Iris pigment epithelial cell (primary cell): ENCODE measurements around the gene PAXX.
A peak's percentile ranks its signal among the peaks of the same experiment; 100 is the strongest.

ENCODE experiments used
- DNase-seq: peaks from one replicate; pipeline ENCODE4 v3.0.0-alpha.2; 2011; ENCODE audit warnings: low read depth

PAXX gene

GRCh38 chr9:137019891-137020683, 27.9 kb downstream of the PAXX start:
- no peak for DNase-seq

GRCh38 chr9:137020771-137021567, 28.7 kb downstream of the PAXX start:
- DNase-seq: no peak

GRCh38 chr9:137021568-137021978, 29.4 kb downstream of the PAXX start:
- no peak for DNase-seq

GRCh38 chr9:137021979-137022661, 29.9 kb downstream of the PAXX start:
- peak; percentile 73 for DNase-seq

GRCh38 chr9:137022662-137023008, 30.4 kb downstream of the PAXX start:
- DNase-seq: no peak

GRCh38 chr9:137023157-137023556, 30.9 kb downstream of the PAXX start:
- no peak for DNase-seq

GRCh38 chr9:137023583-137023991, 31.4 kb downstream of the PAXX start:
- DNase-seq: no peak

- no peak for DNase-seq
Observed at GRCh38 chr9:137025517-137025966, 33.3 kb downstream of the PAXX start.

- DNase-seq: no peak
Observed at GRCh38 chr9:137026384-137026783, 34.2 kb downstream of the PAXX start.

- no peak for DNase-seq
Observed at GRCh38 chr9:137026828-137027227, 34.6 kb downstream of the PAXX start.

GRCh38 chr9:137027369-137028262, 35.4 kb downstream of the PAXX start, which contains the start of gene ABCA2:
TSS of gene ABCA2 (minus strand) at chr9:137028237. CDS start at chr9:137028140, 97 bp downstream.
- peak; percentile 27 for DNase-seq

GRCh38 chr9:137028263-137029057, 36.2 kb downstream of the PAXX start:
- DNase-seq: peak; percentile 35

- peak; percentile 42 for DNase-seq
Observed at GRCh38 chr9:137029058-137029936, 37.1 kb downstream of the PAXX start.

GRCh38 chr9:137030006-137030405, 37.8 kb downstream of the PAXX start:
- DNase-seq: no peak

GRCh38 chr9:137030538-137031527, 38.6 kb downstream of the PAXX start:
- no peak for DNase-seq

GRCh38 chr9:137031904-137032640, 39.9 kb downstream of the PAXX start, which contains the start of gene FUT7:
TSS of gene FUT7 (minus strand) at chr9:137032088. CDS start at chr9:137031991, 97 bp downstream.
- DNase-seq: no peak

GRCh38 chr9:137032858-137033257, 40.6 kb downstream of the PAXX start:
- no peak for DNase-seq
